GM18502 (cell line): Measurements from ENCODE around the gene MTUS2.

Source experiments
- ATAC-seq: cut with Tn5 transposase; IDR thresholded peaks from one replicate; pipeline ENCODE4 v1.9.1; 2021; ENCODE audit warnings: mild to moderate bottlenecking; ENCODE audit not compliant: unreplicated experiment, poor library complexity

Gene MTUS2

DNA sequence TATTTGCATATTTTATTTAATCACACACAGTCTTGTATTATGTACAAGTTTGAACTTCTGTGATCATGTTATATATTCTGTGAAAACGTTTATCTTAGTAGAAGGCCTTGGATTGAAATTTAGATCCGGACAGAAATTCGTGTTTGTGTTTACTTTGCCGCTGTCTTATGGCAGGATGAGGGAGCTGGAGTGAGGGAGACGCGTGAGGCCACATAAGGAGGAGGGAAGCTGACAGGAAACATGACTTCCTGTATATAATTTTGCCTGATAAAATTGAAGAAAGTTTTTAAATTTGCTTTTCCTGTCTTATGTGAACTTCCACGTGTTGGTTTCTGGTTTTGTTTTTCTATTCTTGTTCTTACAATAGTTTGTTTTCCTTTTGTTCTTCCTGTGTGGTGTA lies 200.2 kb downstream of the MTUS2 start:
- no peak for ATAC-seq

DNA sequence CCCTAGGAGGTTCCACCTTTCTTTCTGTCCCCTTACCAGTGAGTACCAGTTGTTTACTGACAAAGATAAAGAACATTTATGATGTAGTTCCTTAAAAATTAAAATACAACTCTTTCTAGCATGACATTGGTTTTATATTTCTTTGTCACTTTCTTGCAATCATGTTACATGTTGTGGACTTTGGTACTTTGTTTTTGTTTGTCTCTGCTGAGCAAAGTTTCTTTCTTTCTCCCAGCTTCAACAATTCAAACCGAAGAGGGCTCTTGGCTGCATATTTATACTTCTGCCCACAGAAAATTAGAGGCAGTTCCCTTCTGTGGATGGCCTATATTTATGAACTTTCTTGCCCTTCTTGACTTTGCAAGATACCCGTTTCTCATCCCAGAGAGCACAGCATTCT lies 201.2 kb downstream of the MTUS2 start:
- no peak for ATAC-seq

DNA sequence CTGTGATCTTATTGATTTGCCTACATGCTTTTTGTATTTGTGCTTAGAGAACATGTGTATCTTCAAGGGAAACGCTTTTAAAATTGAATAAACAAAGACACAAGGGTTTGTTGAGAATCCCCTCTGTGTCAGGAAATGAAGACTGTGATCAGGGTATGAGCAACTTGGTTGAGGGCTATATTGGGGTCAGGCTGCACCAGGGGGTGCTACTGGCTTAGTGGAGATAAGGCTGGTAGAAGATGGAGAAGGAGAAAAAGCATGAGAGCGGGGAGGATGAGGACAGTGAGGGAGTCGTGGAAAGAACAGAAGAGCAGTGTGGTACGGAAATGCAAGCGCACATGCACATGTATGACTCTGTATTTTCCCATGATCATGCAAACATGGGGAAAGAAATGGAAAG lies 201.6 kb downstream of the MTUS2 start:
- ATAC-seq: no peak

DNA sequence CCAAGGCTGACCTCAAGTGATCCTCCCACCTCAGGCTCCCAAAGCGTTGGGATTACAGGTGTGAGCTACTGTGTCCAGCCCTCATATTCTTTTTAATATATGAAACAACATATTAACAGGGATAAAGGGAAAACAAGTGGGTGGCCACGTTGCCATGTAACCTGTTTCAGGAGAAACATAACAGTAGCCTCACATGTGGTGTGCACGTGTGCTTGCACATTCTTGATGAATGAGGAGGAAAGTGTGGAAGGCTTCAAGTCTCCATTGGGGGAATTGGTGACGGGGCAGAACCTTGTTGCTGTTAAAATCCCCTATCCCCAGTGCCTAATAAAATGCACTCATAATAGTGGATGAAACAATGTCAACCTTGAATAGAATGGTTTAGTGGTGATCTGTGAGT lies 202.3 kb downstream of the MTUS2 start:
- ATAC-seq: no peak

DNA sequence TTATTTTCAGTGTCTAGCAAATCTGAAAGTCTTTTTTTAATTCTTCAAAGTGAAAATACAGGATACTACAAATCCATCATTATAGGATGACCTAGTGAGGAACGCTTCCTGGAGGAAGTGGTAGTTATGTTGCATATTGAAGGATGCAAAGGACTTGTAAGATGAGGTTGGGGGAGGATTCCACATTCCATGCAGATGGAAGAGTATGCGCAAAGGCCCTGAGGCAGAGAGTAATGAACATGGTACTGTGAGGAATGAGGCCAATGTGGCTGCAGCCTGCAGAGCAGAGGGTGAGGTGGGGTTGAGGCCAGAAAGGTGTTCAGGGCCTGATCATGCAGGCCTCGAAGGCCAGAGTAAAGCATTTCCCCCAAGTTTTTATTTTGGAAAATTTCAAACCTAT lies 202.8 kb downstream of the MTUS2 start:
- no peak for ATAC-seq

DNA sequence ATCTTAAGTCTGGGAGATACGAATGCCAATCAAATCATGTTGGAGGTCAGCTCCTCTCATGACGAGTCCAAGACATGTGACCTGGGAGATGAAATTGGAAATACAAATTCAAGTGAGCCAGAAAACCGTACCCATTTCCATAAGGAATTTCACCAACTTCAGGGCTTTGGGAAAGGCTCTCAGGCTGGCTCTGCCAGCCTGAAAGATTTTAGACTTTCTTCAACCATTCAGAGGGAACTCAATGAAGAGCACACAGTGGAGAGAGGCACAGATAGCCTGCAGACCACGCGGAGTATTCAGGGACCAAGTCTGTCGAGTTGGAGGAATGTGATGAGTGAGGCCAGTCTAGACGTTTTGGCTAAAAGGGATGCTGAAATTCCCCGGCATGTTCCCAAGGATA lies 204.6 kb downstream of the MTUS2 start:
- no peak for ATAC-seq

DNA sequence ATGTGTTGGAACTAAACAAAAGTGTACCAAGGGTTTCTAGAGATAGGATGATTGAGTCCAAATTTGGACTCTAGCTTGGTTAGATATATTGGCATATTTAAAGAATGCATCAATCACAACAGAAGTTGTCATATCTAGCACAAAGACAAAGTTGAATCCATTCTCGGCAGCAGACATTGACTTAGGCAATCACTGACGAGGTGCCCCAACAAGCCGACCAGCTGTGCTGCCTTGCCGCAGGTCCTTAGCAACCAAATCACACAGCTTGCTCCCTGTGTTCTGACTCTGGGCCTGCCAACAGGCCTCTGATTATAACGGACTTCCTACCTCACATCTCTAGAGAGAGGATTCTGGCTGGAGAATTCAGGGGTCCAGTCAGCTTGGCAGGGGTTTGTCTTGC lies 208.7 kb downstream of the MTUS2 start:
- no peak for ATAC-seq

DNA sequence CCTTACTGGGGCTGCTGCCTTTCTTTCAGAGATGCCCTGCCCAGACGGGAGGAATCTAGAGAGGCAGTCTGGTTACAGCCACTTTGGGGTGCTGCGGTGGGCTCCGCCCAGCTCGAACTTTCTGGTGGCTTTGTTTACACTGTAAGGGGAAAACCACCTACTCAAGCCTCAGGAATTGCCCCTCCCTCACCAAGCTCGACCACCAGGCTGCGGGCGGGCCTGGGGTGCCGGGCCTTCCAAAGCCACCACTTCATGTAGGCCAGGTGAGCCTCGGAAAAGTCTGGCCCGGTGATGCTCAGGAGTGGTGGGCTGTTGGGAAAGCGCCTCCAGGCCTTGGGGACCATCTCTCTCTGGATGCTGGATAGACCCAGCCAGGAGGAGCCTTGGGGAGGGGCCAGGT lies 218.6 kb downstream of the MTUS2 start:
- no peak for ATAC-seq

DNA sequence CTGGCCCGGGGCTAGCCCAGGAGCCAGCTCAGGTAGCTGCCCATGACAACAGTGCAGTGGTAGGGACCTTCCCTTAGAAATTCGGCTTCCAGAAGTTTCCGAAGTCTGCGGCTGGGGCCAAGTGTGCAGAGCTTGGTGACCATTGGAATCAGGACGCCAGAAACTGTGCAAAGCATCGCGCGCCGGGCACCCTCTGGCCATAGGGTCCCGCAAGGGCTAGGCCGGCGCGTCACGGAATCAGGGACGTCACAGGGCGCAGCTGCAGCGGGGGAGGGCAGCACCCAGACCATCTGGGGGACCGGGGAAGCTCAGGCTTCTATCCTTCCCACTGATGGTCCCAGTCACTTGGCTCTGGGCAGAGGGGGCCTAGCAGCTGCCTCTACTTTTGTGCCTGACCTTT lies 219.1 kb downstream of the MTUS2 start:
- ATAC-seq: no peak

DNA sequence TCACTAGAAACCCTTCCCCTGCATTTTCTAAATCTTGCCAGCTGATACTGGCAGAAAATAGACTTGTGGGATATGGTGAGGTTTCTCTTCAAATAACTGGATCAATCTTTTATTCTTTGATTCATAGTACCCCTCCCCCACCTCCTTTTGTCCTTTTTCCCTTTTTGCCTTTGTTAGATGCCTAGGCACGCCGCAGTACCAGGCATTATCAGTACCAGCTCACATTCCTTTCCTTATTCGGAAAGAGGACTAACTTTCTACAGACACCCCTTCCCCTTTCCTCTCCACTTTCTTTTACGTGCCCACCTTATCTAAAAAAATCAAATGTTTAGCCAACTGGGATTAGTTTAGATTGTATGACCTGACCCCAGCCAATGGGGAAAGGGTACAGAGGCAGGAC lies 226.4 kb downstream of the MTUS2 start:
- ATAC-seq: no peak

DNA sequence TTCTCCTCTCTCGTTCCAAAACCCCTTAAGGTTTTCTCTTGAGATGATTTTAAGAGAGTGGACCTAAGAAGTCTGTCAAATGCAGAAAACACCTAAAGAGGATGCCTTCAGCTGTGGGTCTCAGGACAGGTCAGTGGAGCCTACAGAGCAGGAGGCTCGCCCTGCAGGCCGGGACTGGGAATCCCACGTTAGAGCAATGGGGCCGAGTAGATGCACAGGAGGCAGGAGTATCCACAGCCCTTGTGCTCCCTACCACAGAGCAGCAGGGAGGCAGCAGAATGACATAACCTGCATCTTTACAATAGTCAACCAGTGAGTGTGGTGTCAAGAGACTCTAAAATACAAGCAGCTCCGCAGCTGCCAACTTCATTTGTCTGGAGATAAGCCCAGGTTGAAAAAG lies 229.4 kb downstream of the MTUS2 start:
- ATAC-seq: no peak

DNA sequence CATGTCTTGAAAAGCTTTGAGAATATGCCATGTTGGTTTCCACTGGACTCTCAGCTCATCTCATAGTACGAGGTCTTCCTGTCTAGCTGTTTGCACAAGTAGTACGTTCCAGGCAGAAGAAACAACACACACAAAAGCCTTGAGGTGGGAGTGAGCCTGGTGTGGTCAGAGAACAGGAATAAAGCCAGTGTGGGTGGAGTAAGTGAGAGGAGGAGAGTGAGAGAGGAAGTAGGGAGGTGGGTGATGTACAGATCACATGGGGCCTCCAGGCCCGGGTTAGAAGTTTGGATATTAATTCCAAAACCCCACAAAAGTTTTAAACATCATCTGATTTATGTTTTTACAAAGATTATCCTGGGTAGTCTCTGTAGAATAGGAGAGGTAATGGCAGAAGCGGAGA lies 230.6 kb downstream of the MTUS2 start:
- no peak for ATAC-seq

DNA sequence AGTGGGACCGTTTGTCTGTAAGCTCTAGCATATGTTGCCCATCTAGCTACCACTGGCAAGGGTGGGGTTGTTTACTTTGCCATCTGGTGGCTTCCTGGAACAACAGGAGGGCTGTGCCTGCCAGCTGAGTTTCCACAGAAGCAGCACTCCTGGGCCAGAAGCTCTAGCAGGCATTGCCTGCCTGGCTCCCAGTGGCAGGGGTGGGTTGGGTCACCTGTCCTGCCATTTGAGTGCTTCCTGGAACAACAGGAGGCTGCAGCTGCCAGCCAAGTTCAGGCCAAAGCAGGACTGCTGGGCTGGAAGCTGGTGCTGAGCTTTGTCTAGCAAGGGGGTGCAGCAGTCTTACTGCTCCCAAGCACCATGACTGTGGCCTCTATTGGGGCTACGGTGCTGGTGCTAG lies 239.7 kb downstream of the MTUS2 start:
- no peak for ATAC-seq

DNA sequence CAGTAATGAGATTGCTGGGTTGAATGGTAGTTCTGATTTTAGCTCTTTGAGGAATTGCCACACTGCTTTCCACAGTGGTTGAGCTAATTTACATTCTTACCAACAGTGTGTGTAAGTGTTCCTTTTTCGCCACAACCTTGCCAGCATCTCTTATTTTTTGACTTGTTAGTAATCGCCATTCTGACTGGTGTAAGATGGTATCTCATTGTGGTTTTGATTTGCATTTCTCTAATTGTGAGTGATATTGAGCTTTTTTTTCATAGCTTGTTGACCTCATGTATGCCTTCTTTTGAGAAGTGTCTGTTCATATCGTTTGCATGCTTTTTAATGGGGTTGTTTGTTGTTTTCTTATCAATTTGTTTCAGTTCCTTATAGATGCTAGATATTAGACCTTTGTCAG lies 245.0 kb downstream of the MTUS2 start:
- no peak for ATAC-seq

DNA sequence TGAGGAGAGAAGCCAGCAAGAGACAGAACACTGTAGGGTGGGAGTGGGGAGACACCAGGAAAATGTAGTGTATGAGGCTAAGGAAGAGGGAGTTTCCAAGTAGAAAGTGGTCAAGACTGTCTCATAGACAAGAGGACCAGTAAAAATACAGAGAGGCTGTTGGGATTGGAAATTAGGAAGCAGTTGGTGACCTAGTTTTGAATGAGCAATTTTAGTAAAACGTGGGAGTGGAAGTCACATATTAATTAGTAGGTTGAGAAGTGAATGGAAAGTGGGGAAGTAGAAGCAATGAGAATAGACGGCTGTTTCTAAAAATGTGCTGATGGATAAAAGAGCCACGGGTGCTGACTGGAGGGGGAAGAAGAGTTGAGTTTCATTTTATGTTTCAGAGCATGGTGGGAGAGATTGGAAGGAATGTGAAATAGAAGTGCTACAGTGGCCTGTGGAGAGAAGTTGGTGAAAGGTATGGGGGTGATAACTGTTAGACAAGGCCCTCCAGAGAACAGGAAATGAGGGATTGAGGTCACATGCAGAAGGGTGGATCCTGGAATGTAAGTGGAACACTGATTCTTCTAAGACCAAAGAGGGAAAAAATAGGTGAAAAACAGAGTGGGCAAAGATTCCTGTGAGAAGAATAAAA lies 247.3 kb downstream of the MTUS2 start:
- ATAC-seq: no peak

DNA sequence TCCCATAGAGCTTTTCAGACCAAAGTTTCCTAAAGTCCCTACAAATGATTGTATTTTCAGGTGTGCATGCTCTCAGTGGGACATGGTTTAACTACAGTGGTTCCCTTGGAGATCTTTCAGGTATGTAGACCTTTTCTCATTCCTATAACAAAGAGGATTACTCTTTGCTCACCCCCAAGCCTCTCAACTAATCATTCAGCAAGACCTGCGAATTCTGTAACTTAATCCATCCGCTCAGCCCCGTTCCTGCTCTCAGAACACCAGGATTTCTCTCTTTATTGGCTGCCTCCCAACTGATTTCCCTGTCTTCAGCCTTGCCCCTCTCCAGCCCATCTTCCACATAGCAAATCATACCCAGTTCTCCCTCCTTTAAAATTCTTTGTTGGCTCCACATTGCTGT lies 253.6 kb downstream of the MTUS2 start:
- ATAC-seq: no peak

DNA sequence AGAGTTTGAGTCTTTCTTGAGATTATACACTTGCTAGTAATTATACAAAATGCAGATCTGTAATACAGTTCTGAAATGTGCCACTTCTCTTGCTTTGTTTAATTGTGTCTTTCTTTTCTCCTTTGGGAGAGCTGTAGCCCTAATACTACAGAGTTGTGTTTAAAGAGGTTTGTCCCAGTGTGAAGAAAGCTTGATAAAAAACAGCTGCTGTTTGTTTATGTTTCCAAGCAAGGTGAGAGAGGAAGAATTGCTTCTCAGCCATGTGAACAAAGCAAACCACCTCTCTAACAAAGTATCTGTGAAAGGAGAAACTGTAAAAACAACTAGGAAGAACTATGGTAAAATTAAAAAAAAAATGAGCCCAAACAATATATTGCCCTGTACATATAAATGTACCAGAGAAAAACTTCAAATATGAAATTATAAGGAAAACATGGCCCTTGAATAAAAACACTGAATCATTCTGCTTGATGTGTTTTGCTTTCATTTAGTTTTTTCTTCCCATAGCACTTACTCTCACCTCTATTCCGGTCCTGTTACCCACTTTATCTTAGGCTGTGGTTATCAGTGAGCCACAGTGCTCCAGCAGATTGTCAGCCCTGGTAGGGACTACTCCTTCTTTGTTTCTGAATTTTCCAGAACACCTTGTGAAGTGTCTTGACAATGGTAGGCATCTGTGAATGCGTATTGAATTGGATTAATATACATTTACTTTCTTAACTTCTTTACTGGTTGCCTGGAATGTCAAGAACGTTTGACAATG lies 257.1 kb downstream of the MTUS2 start:
- ATAC-seq: no peak

DNA sequence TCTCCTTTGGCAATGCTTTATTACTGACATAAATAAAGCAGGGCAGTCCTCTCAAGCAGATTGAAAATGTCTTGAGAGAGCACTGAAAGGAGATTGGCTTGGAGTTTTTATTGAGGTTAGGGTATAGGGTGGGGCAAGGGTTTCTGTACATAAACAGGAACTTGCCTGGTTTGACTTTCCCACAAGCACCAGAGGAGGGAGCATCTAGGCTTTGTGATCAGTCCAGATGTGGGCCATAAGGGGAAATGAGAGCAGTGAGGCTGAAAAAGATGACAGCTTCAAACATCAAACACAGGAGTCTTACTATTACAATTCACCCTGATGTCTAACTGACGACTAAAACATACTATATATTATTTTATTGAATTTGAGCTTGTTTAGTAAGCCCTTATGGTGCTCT lies 260.9 kb downstream of the MTUS2 start:
- no peak for ATAC-seq

DNA sequence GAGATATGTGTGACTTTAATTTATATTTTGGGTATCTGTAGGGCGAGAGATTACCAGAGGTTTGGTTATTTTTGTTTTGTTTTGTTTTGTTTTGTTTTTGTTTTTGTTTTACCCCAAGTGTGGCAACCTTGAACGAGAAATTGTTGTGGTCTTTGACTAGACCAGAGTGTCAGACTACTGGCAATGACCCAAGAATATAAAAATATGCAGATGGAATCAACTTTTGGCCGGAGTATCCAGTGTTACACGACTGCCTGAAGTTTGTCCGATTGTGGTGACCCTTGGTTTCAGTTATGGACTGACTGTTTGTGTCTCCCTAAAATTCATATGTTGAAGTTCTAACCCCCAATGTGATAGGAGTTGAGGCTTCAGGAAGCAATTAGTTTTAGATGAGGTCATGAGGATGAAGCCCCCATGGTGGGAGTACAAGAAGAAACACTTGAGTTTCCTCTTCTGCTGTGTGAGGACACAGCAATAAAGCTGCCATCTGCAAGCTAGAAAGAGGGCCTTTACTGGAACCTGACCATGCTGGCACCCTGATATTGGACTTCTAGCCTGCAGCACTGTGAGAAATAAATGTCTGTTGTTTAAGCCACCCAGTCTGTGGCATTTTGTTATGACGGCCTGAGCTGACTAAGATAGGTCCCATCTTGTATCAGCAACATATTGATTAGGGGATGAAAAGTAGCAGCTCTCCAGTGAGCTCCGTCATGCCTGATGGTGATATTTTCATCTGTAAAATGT lies 261.7 kb downstream of the MTUS2 start:
- no peak for ATAC-seq

DNA sequence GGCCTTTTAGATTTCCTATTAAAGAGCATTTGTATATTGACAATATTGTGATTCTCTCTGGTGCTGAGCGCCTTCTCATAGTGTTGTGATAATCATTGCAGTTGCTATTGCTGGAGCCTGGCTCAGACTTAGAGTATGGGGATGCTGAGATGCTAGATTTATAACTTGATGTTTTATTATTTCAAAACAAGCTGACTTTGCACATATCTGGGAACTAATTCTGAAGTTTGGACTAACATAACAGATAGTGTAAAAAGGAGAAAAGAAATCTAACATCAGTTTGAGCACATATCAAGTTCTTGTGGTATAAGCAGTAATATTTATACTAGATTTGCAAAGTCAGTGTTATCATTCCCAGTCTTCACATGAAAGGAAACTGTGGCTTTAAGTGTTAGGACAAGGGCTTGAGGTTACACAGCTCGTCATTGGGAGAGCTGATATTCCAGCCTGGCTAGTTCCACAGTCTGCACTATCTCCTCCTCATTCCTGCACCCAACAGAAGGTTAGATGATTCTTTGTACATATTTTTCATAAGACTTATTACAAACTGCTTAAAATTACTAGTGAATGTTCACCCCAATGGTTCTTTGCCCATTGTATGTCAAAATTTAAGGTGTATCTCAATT lies 279.8 kb downstream of the MTUS2 start:
- ATAC-seq: no peak

DNA sequence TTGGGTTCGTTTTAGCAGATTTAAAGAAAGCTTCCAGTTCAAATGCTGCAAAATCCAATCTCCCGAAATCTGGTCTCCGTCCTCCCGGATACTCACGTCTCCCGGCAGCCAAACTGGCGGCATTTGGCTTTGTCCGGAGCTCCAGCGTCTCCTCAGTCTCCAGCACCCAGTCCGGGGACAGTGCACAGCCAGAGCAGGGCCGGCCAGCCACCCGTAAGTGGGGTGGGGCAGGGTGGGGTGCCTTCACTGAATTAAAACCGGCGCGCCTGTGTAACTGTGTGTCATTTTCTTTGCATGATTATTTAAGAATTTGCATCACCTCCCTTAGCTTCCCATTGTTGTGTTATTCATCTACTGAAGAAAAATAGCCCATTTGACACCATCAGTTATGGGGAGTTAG lies 280.6 kb downstream of the MTUS2 start:
- ATAC-seq: no peak
